SK-N-SH treated with all-trans-retinoic acid at 6 μM for 48 hours (cell line): Measurements from ENCODE around the gene BHMT.

ENCODE experiments used
- OSR1 ChIP-seq: fragments of 250-450 bp; sonication (Bioruptor Pico); IDR thresholded peaks from 2 replicates; pipeline ENCODE4 v1.8.0; 2022; ENCODE audit warnings: moderate library complexity, mild to moderate bottlenecking, inconsistent platforms
- TOX ChIP-seq: fragments of 250-450 bp; sonication (Bioruptor Pico); IDR thresholded peaks from 2 replicates; pipeline ENCODE4 v1.8.0; 2021; ENCODE audit warnings: mild to moderate bottlenecking, moderate library complexity, borderline replicate concordance

GRCh38 chr5:79181419-79182022 is 69.9 kb downstream of the BHMT start:
- TF ChIP-seq TOX (CRISPR knock-in tag) = no peak
- no peak for TF ChIP-seq OSR1
